Right lobe of liver (tissue), 4 donors: ENCODE data around the gene RNF152.

Experiments
- POLR2A ChIP-seq: fragments of 450-650 bp; IDR thresholded peaks from one replicate; pipeline ENCODE4 v1.6.1; 2017; ENCODE audit warnings: antibody characterized with exemption, mild to moderate bottlenecking
- TF ChIP-seq, protein P1 (sequence below), 4 donors: fragments of 200-600 bp in 3 of 4; fragments of 450-650 bp in 1 of 4; IDR thresholded peaks; one replicate each; pipeline versions ENCODE4 v1.5.1 to v1.8.0; 2016 to 2022; ENCODE audit warnings: antibody characterized with exemption in 4 of 4, mild to moderate bottlenecking in 2 of 4
- donor health status: DM: no; HTN: no; CAD: no.
- donor health status: DM: no; HTN: no; CAD: no.
- donor health status: DM: no; HTN: yes; CAD: no.

DNA sequence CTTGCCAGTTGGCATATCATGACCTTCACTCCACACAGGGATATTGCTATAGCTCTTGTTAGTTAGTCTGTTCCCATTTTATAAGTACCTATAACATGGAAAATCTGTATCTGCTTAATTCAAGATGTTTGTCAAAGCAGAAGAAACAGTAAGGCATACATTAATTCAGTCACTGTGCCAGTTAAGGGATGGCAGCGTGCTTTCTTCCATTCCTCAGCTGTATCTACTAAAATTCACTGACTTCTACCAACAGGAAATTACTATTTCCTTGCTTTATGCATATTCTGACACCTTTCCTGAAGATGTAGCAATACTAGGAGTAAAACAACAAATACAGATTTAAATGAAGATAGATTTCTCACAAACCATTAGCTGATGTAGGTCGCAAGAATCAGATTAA is 59.9 kb downstream of the RNF152 start:
- TF ChIP-seq, protein P1, sequence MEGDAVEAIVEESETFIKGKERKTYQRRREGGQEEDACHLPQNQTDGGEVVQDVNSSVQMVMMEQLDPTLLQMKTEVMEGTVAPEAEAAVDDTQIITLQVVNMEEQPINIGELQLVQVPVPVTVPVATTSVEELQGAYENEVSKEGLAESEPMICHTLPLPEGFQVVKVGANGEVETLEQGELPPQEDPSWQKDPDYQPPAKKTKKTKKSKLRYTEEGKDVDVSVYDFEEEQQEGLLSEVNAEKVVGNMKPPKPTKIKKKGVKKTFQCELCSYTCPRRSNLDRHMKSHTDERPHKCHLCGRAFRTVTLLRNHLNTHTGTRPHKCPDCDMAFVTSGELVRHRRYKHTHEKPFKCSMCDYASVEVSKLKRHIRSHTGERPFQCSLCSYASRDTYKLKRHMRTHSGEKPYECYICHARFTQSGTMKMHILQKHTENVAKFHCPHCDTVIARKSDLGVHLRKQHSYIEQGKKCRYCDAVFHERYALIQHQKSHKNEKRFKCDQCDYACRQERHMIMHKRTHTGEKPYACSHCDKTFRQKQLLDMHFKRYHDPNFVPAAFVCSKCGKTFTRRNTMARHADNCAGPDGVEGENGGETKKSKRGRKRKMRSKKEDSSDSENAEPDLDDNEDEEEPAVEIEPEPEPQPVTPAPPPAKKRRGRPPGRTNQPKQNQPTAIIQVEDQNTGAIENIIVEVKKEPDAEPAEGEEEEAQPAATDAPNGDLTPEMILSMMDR (IDR thresholded peaks at IDR 0.05): no peak
- TF ChIP-seq POLR2A: no peak
